WERI-Rb-1 (cell line): ENCODE measurements around the gene ASPSCR1.

Source experiments
- DNase-seq: peaks from one replicate; pipeline ENCODE4 v3.0.0-alpha.2; 2020
- H3K27ac ChIP-seq: fragments of 250-450 bp; sonication (Bioruptor Pico); 2 replicates; pipeline ENCODE4 v1.5.1; 2020; ENCODE audit warnings: mild to moderate bottlenecking, moderate library complexity
- H3K27me3 ChIP-seq: fragments of 250-450 bp; sonication (Bioruptor Pico); 2 replicates; pipeline ENCODE4 v1.5.1; 2021; ENCODE audit warnings: mild to moderate bottlenecking, low read depth, moderate library complexity; ENCODE audit not compliant: insufficient read depth, severe bottlenecking
- H3K36me3 ChIP-seq: fragments of 250-450 bp; sonication (Bioruptor Pico); 2 replicates; pipeline ENCODE4 v1.5.1; 2020; ENCODE audit warnings: mild to moderate bottlenecking, moderate library complexity
- H3K4me3 ChIP-seq: 2 replicates; pipeline ENCODE4 v1.5.1; 2011; ENCODE audit warnings: low read depth, mild to moderate bottlenecking, control low read depth, low read length
- H3K9me3 ChIP-seq: fragments of 250-450 bp; sonication (Bioruptor Pico); 2 replicates; pipeline ENCODE4 v1.5.1; 2021; ENCODE audit warnings: mild to moderate bottlenecking, moderate library complexity; ENCODE audit not compliant: severe bottlenecking
- CTCF ChIP-seq: IDR thresholded peaks from 2 replicates; pipeline ENCODE4 v1.5.1; 2011; ENCODE audit warnings: low read depth, mild to moderate bottlenecking, control low read depth, inconsistent platforms, low read length

The ASPSCR1 gene

GRCh38 chr17:81930142-81931125 lies 47.0 kb upstream of the ASPSCR1 start:
- H3K27me3 ChIP-seq = no peaks in the 10 kb centered on the region
- DNase-seq = no peak

GRCh38 chr17:81931189-81931556 lies 46.3 kb upstream of the ASPSCR1 start:
- no peaks in the 10 kb centered on the region for H3K9me3 ChIP-seq
- H3K36me3 ChIP-seq = peaks cover 45% of the 10 kb centered on the region
- no peak overlapping the region for H3K27ac ChIP-seq
- no peak for TF ChIP-seq CTCF
- DNase-seq = no peak
- H3K4me3 ChIP-seq = no peak overlapping the region
- H3K27me3 ChIP-seq = no peaks in the 10 kb centered on the region

More at GRCh38 chr17:81930142-81931125, 47.0 kb upstream of the ASPSCR1 start:
- H3K9me3 ChIP-seq = no peaks in the 10 kb centered on the region
- no peak overlapping the region for H3K4me3 ChIP-seq
- no peak overlapping the region; the same call in 1 of the 2 replicates for H3K27ac ChIP-seq
- no peak for TF ChIP-seq CTCF
- H3K36me3 ChIP-seq = peaks cover 39% of the 10 kb centered on the region

- DNase-seq = peak; percentile 59
- no peak for TF ChIP-seq CTCF
- no peaks in the 10 kb centered on the region for H3K27me3 ChIP-seq
- H3K4me3 ChIP-seq = no peak overlapping the region
- no peak overlapping the region for H3K27ac ChIP-seq
- no peaks in the 10 kb centered on the region for H3K9me3 ChIP-seq
- peaks cover 45% of the 10 kb centered on the region for H3K36me3 ChIP-seq
Measured at GRCh38 chr17:81931557-81932332, 45.7 kb upstream of the ASPSCR1 start.

- no peak overlapping the region for H3K27ac ChIP-seq
- no peak for TF ChIP-seq CTCF
- H3K27me3 ChIP-seq = no peaks in the 10 kb centered on the region
- no peak for DNase-seq
- H3K9me3 ChIP-seq = no peaks in the 10 kb centered on the region
- H3K4me3 ChIP-seq = no peak overlapping the region
- H3K36me3 ChIP-seq = peaks cover 45% of the 10 kb centered on the region
Measured at GRCh38 chr17:81932333-81932983, 45.0 kb upstream of the ASPSCR1 start.

- no peak for TF ChIP-seq CTCF
- DNase-seq = no peak
- no peaks in the 10 kb centered on the region for H3K9me3 ChIP-seq
Measured at GRCh38 chr17:81933178-81933699, 44.2 kb upstream of the ASPSCR1 start.

More at GRCh38 chr17:81933178-81933699, 44.2 kb upstream of the ASPSCR1 start:
- H3K36me3 ChIP-seq = peaks cover 45% of the 10 kb centered on the region
- H3K27me3 ChIP-seq = no peaks in the 10 kb centered on the region
- H3K4me3 ChIP-seq = no peak overlapping the region
- H3K27ac ChIP-seq = no peak overlapping the region
